Ramos (cell line): ENCODE measurements around the gene TIMP1.

Source experiments
- in situ Hi-C: fragments of 300-500 bp; cut with MboI; formaldehyde crosslinking; loops from one replicate; pipeline ENCODE4 v1.14.3; 2022; ENCODE audit warnings: low sequenced_read_pairs; ENCODE audit not compliant: unreplicated experiment

Gene TIMP1

GRCh38 chrX:47581731-47582647, at the start of gene TIMP1:
Gene TIMP1 (plus strand): TSS chrX:47582436. CDS start chrX:47583416, 980 bp downstream.
- in situ Hi-C loops, result no loop called here

- in situ Hi-C loops, result loop anchor here (25.0 kb wide), 1 partner anchor 328 kb away; the partner anchor contains the start of gene CDK16
Measured at GRCh38 chrX:47539860-47540259, 42.4 kb upstream of the TIMP1 start.

- in situ Hi-C loops, result loop anchor here (25.0 kb wide), 1 partner anchor 329 kb away; the partner anchor contains the start of gene CDK16
Measured at GRCh38 chrX:47540754-47541538, 41.3 kb upstream of the TIMP1 start.

GRCh38 chrX:47543496-47543895, 38.7 kb upstream of the TIMP1 start:
- in situ Hi-C loops, result loop anchor here (25.0 kb wide), 1 partner anchor 331 kb away; the partner anchor contains the start of gene CDK16

- in situ Hi-C loops, result no loop called here
Measured at GRCh38 chrX:47556045-47556623, 26.1 kb upstream of the TIMP1 start.

- in situ Hi-C loops, result no loop called here
Measured at GRCh38 chrX:47558436-47558835, 23.8 kb upstream of the TIMP1 start.

- in situ Hi-C loops, result loop anchor here (5.0 kb wide), 1 partner anchor 87 kb away; no protein-coding TSS in a partner anchor
Measured at GRCh38 chrX:47560179-47560933, 21.9 kb upstream of the TIMP1 start.

GRCh38 chrX:47560934-47561658, 21.1 kb upstream of the TIMP1 start, which contains the start of gene ARAF:
Gene ARAF (plus strand): TSS chrX:47561205. CDS start chrX:47562968, 1,763 bp downstream.
- in situ Hi-C loops, result loop anchor here (5.0 kb wide), 1 partner anchor 86 kb away; no protein-coding TSS in a partner anchor

- in situ Hi-C loops, result loop anchor here (5.0 kb wide), 1 partner anchor 86 kb away; no protein-coding TSS in a partner anchor
Measured at GRCh38 chrX:47561659-47562151, 20.5 kb upstream of the TIMP1 start.

GRCh38 chrX:47562615-47563243, 19.5 kb upstream of the TIMP1 start:
- in situ Hi-C loops, result loop anchor here (5.0 kb wide), 1 partner anchor 85 kb away; no protein-coding TSS in a partner anchor

GRCh38 chrX:47563801-47564315, 18.4 kb upstream of the TIMP1 start:
- in situ Hi-C loops, result loop anchor here (5.0 kb wide), 1 partner anchor 83 kb away; no protein-coding TSS in a partner anchor

GRCh38 chrX:47564438-47565085, 17.7 kb upstream of the TIMP1 start:
- in situ Hi-C loops, result loop anchor here (5.0 kb wide), 1 partner anchor 83 kb away; no protein-coding TSS in a partner anchor

GRCh38 chrX:47566841-47567240, 15.4 kb upstream of the TIMP1 start:
- in situ Hi-C loops, result no loop called here

- in situ Hi-C loops, result no loop called here
Measured at GRCh38 chrX:47568656-47569295, 13.5 kb upstream of the TIMP1 start.

- in situ Hi-C loops, result no loop called here
Measured at GRCh38 chrX:47570794-47571193, 11.4 kb upstream of the TIMP1 start.

- in situ Hi-C loops, result no loop called here
Measured at GRCh38 chrX:47571215-47571614, 11.0 kb upstream of the TIMP1 start.

GRCh38 chrX:47571896-47572295, 10.3 kb upstream of the TIMP1 start:
- in situ Hi-C loops, result no loop called here
